Esophagus muscularis mucosa (tissue), 4 donors: ENCODE data around the gene BBX. TPM values are rescaled to one million over a fixed set of nuclear protein-coding genes. Genes with fewer than 3 reads are reported as not detected.

Experiments used
- DNase-seq: peaks from one replicate; pipeline ENCODE4 v3.0.0-alpha.2; 2017; ENCODE audit errors: extremely low spot score
- H3K27ac ChIP-seq, 4 donors: fragments of 200-600 bp; sonication (generic); replicated peaks in 1 of 4; 1 replicate in 3 of 4; 2 replicates in 1 of 4; pipeline ENCODE4 v1.5.1; 2016 to 2019; ENCODE audit warnings: mild to moderate bottlenecking in 1 of 4
- H3K27me3 ChIP-seq, 4 donors: fragments of 200-600 bp; sonication (generic); one replicate each; pipeline versions ENCODE4 v1.5.1 to v1.6.0; 2016 to 2019
- H3K36me3 ChIP-seq, 4 donors: fragments of 200-600 bp; sonication (generic); one replicate each; pipeline ENCODE4 v1.5.1; 2016 to 2019
- H3K4me1 ChIP-seq, 4 donors: fragments of 200-600 bp; sonication (generic); one replicate each; pipeline ENCODE4 v1.5.1; 2016 to 2019
- H3K4me3 ChIP-seq, 4 donors: fragments of 200-600 bp; sonication (generic); 1 replicate in 2 of 4; 2 replicates in 2 of 4; pipeline ENCODE4 v1.5.1; 2016 to 2019; ENCODE audit warnings: mild to moderate bottlenecking in 4 of 4, moderate library complexity in 1 of 4
- H3K9me3 ChIP-seq, 4 donors: fragments of 200-600 bp; sonication (generic); 1 replicate in 3 of 4; 2 replicates in 1 of 4; pipeline ENCODE4 v1.5.1; 2016 to 2019
- CTCF ChIP-seq, 3 experiments: fragments of 200-600 bp in 2 of 3; fragments of 450-650 bp in 1 of 3; sonication (generic) in 2 of 3; IDR thresholded peaks; one replicate each; pipeline ENCODE4 v1.5.1; 2017 to 2019; ENCODE audit warnings: antibody characterized with exemption in 3 of 3, mild to moderate bottlenecking in 2 of 3, moderate library complexity in 1 of 3
- EP300 ChIP-seq: sonication (generic); formaldehyde crosslinking; IDR thresholded peaks from one replicate; pipeline ENCODE4 v1.6.1; 2017; ENCODE audit warnings: antibody characterized with exemption
- POLR2A ChIP-seq: fragments of 450-650 bp; IDR thresholded peaks from one replicate; pipeline ENCODE4 v1.6.1; 2017; ENCODE audit warnings: antibody characterized with exemption, moderate library complexity, mild to moderate bottlenecking, low read depth
- POLR2AphosphoS5 ChIP-seq, 2 donors: sonication (generic); formaldehyde crosslinking; IDR thresholded peaks; one replicate each; pipeline ENCODE4 v1.6.1; 2017; ENCODE audit warnings: antibody characterized with exemption in 2 of 2
- WGBS: methylation state at CpG from one replicate; pipeline ENCODE4 v1.1.5; 2018; 5-methylcytosine and 5-hydroxymethylcytosine counted together
- intact Hi-C: fragments of 100-400 bp; cut with DNase I; formaldehyde crosslinking; loops from one replicate; pipeline ENCODE4 v1.15.1; 2023
- total RNA-seq, 4 donors: library from RNA; depleted of rRNA; stranded (reverse); fragments of >200 nt; gene quantifications; one replicate each; pipeline versions ENCODE4 v1.1.0 to v1.2.1, GENCODE V29; 2016

Gene BBX
- total RNA-seq, 4 donors from 2014 or later = 49.2 to 78.9 (median 77.9) TPM

GRCh38 chr3:107643038-107643883, 120.5 kb downstream of the BBX start:
- intact Hi-C loops = no loop called here
- DNase-seq = no peak
- H3K27me3 ChIP-seq = no peaks in the 10 kb centered on the region
- H3K4me3 ChIP-seq = no peak overlapping the region
- no peak overlapping the region for H3K27ac ChIP-seq
- 92% methylated on average over 6 of the region's 6 CpGs for WGBS
- TF ChIP-seq CTCF (IDR thresholded peaks at IDR 0.05) (no peak), EP300 (no peak), POLR2A (no peak), POLR2AphosphoS5 (IDR thresholded peaks at IDR 0.05) (no peak)
- no peaks in the 10 kb centered on the region for H3K9me3 ChIP-seq
- peaks cover 0 to 8% (median 0%) of the 10 kb centered on the region in 4 donors for H3K36me3 ChIP-seq
- H3K4me1 ChIP-seq = peaks cover 0 to 10% (median 4%) of the 10 kb centered on the region in 4 donors

- H3K4me3 ChIP-seq = no peak overlapping the region
- no peak overlapping the region for H3K27ac ChIP-seq
- H3K36me3 ChIP-seq = peaks cover 0 to 8% (median 0%) of the 10 kb centered on the region in 4 donors
- intact Hi-C loops = no loop called here
- H3K9me3 ChIP-seq = no peaks in the 10 kb centered on the region
- H3K27me3 ChIP-seq = no peaks in the 10 kb centered on the region
- peaks cover 0 to 10% (median 4%) of the 10 kb centered on the region in 4 donors for H3K4me1 ChIP-seq
- 70% methylated on average over 3 of the region's 3 CpGs for WGBS
- DNase-seq = no peak
- no peak for TF ChIP-seq POLR2A
- no peak for TF ChIP-seq POLR2AphosphoS5 (IDR thresholded peaks at IDR 0.05)
- TF ChIP-seq EP300 = no peak
- TF ChIP-seq CTCF (IDR thresholded peaks at IDR 0.05) = no peak
Observed at GRCh38 chr3:107644631-107645030, 121.9 kb downstream of the BBX start.

- H3K27me3 ChIP-seq = no peaks in the 10 kb centered on the region
- H3K9me3 ChIP-seq = no peaks in the 10 kb centered on the region
- WGBS = 87% methylated on average over 3 of the region's 3 CpGs
- peaks cover 0 to 4% (median 2%) of the 10 kb centered on the region in 4 donors for H3K4me1 ChIP-seq
- no peak overlapping the region for H3K4me3 ChIP-seq
- no peak for TF ChIP-seq CTCF (IDR thresholded peaks at IDR 0.05)
- no peak for TF ChIP-seq POLR2AphosphoS5 (IDR thresholded peaks at IDR 0.05)
- no peak for TF ChIP-seq POLR2A
- TF ChIP-seq EP300 = no peak
- intact Hi-C loops = no loop called here
- no peak for DNase-seq
- H3K36me3 ChIP-seq = peaks cover 0 to 8% (median 0%) of the 10 kb centered on the region in 4 donors
- H3K27ac ChIP-seq = no peak overlapping the region
Observed at GRCh38 chr3:107650788-107651187, 128.0 kb downstream of the BBX start.

GRCh38 chr3:107651782-107652181, 129.0 kb downstream of the BBX start:
- Histone ChIP-seq H3K4me1 (peaks cover 0 to 4% (median 2%) of the 10 kb centered on the region in 4 donors), H3K4me3 (no peak overlapping the region), H3K9me3 (no peaks in the 10 kb centered on the region), H3K36me3 (peaks cover 0 to 8% (median 0%) of the 10 kb centered on the region in 4 donors), H3K27me3 (no peaks in the 10 kb centered on the region), H3K27ac (no peak overlapping the region)
- DNase-seq = no peak
- TF ChIP-seq EP300 (no peak), POLR2A (no peak), CTCF (IDR thresholded peaks at IDR 0.05) (no peak), POLR2AphosphoS5 (IDR thresholded peaks at IDR 0.05) (no peak)
- intact Hi-C loops = no loop called here
